Activated CD4-positive, alpha-beta T cell treated with anti-CD3 and anti-CD28 coated beads, Interleukin-2, amount 50 U/mL, for 24 hours (primary cell): Measurements from ENCODE around the gene FBXW8.

Source experiments
- DNase-seq, 2 donors: peaks; one replicate each; pipeline ENCODE4 v3.0.0-alpha.2; 2020; ENCODE audit warnings: low read depth in 1 of 2, low spot score in 1 of 2

The FBXW8 gene

DNA sequence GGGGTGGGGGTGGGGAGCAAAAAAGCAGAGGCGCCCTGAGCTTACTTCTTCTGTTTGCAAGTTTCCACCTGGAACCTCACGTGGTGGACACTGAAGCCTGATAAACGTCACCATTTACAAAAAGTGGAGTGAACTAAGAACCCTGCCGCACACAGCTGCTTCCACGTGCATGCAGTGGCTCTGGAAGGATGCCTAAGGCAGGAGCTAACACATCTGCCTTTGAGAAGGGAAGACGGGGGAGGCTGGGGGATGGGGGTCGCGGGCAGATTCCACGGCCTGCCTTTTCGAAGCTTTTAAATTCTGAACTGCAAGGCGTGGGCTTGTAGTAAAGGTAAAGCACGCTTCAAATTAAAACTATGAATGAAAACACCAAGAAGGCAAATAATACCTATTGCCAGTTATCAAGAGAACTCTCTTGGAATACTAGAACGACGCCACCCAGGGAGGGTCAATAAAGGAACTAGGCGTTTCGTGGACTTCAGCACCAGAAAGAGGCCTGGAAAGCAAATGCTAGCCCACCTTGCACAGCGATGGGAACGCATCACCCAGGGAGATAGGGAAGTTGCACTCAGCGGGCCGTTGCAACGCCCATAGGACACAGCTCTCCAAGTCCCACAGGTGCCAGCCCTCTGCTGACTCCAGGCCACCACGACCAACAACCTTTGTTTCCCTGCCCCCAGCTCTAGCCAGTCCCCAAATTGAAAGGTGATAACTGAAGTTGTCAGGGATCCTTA, 126.7 kb downstream of the FBXW8 start:
- no peak for DNase-seq

DNA sequence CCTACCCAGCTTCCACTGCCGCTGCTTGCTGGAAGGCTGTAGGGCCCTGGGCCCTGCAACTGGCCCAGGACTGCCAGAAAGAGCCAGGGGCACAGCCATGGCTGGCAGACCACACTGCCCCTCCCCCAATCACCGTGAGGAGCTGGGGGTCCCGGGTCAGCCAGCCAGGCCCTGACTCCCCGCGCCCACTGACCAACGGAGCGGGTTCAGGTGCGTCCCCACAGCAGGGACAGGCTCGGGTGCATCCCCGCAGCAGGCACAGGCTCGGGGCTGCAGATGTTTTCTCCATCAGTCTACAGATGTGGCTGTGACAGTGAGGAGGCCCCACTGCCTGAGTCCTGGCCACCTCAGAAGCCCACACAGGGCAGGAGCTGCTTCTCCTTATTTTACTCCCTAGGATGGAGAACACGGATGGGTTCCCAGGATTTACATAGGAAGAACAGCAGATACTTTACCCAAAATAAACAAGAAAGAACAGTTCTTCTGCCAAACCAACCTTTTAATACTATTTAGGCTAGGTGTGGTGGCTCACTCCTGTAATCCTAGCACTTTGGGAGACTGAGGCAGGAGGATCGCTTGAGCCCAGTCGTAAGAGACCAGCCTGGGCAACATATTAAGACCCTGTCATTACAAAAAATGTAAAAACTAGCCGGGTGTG, 127.4 kb downstream of the FBXW8 start:
- no peak for DNase-seq

DNA sequence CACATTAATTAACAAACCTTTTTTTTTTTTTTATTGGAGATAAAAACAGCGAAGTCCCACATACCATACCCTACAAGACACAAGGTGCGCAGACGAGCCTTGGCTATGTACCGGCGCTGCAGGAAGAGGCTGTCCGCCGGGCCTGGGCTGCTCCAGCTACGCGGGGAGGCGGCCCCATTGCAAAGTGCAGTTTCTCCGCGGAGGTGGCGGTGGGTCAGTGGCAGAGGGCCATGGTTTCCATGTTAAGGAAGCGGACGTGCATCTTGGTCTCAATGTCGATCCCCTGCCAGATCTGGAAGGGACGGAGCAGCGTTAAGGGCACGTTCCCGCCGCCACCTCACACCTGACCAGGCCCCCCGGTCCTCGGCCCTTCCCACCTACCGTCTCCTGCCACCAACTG, 128.2 kb downstream of the FBXW8 start:
- no peak for DNase-seq

DNA sequence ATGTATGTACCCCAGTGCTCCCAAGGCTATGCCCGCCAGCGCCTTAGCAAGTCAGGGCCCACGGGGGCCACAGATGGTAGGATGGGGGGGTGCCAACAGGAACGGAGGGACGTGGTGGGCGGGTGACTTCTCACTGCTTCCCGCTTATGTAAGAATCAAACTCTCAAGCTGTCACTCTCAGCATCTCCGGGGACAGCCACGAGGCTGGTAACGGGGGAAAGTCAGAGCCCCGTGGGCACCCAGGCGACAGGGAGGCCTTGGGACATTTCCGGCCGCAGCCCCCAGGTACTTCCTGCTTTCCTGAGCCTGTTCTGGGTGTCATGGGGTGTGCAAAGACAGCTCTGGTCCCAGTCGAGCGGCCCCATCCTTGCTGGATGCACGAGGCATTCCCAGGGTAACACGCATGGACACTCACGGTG, 129.2 kb downstream of the FBXW8 start:
- DNase-seq = no peak

DNA sequence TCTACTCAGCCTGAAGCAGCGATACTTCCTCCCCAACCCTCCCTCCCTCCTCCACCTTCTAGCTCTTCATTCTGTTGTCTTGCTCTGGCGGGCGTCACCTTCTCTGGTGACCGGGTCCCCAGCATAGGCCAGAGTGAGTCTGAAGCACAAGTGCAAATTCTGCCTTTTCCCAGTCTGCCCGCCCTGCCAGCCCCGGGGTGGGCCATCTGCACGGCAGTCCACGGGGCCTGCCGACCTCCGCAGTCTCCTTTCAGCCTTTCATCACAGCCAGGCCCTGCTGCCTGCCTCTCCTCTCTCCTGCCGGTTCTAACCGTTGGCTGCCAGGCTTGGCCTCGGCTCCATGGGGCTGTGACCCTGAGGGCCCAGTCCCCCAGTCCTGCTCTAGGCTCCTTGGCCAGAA, 129.7 kb downstream of the FBXW8 start:
- no peak for DNase-seq

DNA sequence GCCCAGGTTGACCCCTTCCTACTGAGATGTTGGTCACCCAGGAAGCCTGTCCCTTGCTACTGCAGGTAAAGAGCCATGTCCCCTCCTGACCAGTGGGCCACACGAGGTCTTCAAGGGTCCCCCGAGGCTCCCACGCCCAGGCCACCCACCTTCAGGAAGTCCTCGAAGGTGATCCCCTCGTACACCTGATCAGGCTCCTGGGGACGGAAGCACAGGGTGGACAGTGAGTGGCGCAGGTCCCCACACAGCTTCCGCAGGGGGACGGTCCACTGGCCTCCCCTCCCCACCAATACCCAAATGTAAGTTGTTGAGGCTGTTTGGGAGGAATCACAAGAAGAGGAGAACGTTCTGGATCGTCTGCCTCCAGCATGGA, 131.0 kb downstream of the FBXW8 start:
- no peak for DNase-seq

DNA sequence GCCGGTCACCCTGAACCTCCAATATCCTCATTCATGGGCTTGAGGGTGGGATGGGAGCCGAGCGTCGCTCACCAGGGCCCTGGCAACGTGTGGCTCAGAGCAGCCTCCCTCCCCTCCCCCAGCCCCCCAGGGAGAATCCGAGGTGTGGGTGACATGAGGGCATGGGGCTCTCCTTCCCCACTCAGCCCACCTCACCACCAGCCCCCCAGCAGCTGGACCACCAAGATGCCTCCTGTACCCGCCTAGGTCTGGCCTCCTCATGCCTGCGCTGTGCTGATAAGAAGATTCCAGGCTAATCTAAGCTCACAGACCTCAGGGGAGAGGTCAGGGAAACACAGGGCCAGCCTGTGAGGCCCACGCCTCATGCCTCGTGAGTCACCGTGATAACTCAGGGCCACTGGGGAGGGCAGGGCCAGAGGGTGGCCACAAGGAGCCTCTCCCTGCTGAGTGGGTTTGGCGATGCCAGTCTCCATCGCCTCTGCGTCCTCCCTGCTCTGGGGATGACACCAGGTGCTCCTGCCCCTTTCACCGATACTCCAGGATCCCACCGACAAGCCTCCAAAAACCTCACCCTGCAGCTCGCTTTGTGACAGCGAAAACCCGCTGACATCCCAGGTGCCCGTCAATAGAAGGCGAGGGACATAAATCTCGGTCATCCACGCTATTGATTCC, 131.6 kb downstream of the FBXW8 start:
- DNase-seq = no peak

DNA sequence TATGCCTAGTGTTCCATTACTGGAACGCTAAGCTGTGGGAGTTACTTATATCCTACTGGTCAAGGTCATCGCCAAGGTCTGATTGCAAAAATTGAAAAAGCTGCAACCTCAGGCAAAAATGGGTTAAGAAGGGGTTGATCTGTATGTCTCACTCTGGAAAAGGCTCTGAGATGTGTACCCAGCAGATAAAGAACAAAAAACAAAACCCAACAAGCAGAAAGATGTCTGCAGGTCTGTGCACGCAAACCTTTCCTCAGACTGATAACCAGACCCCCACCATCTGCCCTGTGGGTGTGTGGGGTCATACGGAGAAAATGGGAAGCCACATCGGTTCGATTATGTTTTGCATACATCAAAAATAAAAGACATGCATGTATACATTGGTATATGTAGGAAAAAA, 132.1 kb downstream of the FBXW8 start:
- no peak for DNase-seq

DNA sequence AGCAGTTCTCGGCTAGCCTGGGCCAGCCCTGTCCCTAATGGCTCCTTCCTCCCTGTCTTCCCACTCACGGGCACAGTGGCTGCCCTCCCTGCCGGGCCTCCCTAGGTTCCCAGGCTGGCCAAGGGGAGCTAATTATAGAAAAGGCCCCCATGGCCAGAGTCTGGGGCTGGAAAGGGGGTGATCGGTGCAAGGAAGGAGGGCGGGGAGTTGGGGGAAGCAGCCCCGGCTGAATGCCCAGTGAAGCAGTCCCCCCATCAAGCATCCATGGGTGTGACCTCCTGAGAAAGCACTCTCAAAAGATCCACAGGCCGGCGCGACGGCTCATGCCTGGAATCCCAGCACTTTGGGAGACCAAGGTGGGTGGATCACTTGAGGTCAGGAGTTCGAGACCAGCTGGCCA, 133.6 kb downstream of the FBXW8 start:
- DNase-seq = no peak

DNA sequence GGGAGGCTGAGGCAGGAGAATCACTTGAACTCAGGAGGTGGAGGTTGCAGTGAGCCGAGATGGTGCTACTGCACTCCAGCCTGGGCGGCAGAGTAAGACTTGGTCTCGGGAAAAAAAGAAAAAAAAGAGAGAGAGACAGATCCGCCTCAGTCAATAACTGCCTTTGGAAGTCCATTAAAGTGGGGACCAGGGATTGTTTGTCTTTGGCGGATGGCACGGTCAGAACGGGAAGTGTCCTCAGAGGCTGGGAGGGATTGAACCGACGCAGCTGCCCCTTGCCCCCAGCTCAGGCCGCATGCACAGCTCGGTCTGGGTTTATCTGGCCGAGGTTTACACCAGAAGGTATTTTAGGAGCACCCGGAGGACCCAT, 134.0 kb downstream of the FBXW8 start:
- DNase-seq = no peak

DNA sequence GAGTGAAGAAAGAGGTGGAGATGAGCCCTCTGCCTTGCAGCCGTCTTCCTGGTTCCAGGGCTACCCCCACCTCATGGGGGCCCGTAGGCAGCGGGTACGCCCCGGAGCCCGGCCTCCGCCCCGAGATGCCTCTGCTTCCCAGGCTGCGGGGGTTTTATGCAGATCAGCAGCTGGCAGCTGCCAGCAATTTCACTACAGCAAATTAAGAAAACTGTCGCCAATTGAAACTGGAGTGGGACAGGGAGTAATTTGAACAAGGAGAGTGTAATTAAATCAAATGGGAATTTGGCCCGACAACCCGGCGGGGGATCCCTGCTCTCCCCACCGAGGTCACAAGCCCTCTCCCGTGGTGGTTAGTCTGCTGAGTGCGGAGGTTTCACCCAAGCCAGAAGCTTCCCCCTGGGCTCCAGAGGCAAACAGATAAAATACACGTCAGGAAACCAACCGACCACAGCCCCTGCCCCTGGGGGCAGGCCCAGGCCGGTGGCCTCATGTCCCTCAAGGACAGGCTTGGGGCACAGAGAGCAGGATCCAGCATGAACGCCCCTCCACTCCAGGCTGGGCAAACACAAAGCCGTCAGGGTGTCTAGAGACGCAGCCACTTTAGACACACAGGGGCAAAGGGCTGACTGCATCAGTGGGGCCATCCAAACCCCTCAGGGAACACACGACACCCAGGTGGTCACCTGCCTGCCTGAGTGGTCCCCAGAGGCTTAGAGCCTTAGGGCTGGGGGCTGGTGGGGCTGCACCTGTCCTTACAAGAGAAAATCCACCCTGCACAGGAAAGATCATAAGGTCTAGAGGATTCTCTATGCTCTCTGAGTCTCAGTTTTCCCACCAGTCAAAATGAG, 134.6 kb downstream of the FBXW8 start:
- no peak for DNase-seq

DNA sequence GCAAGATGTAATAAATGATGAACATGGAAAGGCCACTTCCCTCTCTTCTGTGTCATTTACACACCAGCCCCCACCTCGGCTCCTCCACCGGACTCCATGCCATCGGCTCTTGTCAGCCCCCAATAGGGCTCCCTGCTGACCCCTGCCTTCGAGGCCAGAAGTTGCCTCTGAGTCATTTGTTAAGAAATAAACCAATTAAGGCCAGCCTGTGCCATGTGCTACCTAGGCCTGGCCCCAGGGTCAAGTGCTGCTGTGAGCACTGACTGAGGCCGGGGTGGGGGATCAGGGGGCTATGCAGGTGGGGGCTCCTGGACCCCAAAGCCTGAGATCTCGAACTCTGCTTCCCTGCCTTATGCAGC, 135.2 kb downstream of the FBXW8 start:
- no peak for DNase-seq

DNA sequence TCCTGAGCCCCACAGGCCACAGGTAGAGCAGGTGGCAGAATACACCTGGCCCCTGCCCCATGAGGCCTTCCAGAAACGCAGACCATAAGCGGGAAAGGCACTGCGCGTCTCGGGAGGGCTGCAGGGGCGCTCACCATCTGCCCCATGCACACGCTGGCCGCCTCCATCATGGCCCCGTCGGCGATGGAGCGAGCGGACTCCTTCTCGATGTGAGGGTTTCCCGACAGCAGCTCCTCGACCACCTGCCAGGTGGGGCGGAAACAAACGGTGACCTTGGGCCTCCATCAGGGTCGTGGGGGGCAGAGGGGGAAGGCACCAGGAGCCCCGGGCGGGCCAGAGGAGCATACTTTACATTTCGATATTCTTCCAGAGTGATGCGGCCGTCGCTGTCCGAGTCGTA, 135.7 kb downstream of the FBXW8 start:
- DNase-seq = no peak

DNA sequence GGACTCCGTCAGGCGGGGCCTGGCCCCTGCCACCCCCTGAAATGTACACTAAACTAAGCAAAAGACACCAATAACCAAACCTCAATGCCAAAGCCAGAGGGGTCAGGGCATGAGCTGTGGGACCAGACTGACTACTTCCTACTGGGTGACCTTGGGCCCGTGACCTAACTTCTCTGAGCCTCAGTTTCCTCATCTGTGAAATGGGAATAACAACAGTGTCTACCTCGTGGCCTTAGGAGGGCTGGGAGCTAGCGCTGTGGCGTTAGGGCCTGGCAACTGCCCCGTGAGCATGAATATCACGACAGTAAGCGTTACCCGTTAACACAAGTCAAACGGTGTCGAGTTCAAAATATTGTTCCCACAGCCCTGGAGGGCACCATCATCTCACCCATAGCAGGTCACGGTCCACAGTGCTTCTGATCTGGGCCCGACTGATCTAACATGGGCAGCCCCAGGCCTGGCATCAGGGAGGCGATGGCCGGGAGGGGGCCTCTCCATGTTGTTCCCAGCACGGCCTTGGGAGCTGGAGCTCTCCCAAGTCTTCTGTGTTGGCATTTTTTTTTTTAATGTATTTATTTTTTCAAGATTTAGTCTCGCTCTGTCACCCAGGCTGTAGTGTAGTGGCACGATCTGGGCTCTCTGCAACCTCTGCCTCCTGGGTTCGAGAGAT, 136.2 kb downstream of the FBXW8 start:
- no peak for DNase-seq

DNA sequence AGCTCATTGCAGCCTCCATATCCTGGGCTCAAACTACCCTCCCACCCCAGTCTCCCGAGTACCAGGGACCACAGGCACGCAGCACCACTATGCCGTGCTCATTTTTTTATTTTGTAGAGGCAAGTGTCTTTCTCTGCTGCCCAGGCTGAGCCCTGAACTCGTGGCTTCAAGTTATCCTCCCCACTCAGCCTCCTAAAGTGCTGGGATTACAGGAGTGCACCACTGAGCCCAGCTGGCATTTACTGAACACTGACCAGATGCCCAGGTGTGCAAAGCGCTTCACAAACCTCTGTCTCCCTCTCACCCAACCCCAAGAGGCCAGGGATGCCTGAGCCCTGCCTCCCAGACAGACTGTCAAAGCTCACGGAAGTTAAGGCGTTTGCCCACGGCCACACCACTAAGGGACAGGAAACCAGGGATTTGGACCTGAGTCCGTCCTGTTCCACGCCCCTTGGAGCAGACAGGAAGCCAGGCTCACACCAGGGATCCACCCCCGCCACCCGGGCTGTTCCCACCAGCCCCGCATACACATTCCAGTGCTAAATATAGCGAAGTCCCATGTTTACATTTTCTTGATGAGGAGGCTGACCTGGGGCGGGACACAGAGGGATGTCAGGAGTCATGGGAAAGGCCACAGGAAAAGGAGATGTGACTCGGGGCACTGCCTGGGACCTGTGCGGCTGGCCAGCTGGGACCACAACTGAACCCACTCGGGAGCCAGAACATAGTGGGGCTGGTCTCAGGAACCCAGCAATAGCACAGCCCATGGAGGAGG, 137.2 kb downstream of the FBXW8 start:
- DNase-seq = no peak

DNA sequence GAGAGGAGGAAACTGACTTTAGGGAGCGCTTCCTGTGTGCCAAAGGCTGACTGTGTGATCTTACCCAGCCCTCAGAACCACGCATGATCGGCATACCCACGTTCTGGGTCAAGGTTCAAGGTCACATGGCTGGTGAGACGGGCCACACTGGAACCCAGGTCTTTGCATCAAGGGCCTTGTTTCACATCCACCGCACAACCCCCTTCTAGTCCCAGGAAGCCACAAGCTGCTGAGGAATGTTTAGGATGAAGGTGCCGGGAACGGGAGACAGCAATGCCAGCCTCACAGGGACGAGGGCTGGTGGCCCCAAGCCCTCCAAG, 137.8 kb downstream of the FBXW8 start:
- DNase-seq = no peak

DNA sequence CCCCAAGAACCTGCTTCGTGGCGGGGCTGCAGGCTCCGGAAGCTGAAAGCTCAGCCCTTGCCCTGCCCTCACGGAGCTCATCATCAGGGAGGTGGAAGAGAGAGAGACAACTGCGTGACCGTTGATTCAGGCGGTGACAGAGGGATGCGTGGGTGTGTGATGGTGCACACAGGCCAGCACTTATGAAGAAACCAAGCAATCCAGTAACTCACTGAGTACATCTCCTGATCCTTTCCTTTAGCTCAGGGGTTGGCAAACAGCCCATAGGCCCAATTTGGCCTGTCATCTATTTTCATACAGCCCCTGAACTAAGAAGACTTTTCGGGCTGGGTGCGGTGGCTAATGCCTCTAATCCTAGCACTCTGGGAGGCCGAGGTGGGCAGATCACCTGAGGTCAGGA, 138.5 kb downstream of the FBXW8 start:
- no peak for DNase-seq

DNA sequence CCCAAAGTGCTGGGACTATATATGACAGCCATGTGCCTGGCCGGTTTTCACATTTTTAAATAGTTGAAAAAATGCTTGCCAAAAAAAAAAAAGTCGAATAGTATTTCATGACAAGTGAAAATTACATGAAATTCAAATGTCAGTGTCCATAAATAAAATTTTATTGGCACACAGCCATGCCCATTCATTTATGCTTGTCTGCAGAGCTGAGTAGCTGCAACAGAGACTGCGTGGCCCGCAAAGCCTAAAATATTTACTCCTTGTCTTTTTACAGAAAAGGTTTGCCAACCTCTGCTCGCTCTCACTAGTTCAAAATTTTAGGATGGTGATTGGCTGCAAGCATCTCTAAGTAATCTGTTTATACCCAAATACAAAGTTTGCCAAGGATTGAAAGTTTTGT, 139.3 kb downstream of the FBXW8 start:
- no peak for DNase-seq

DNA sequence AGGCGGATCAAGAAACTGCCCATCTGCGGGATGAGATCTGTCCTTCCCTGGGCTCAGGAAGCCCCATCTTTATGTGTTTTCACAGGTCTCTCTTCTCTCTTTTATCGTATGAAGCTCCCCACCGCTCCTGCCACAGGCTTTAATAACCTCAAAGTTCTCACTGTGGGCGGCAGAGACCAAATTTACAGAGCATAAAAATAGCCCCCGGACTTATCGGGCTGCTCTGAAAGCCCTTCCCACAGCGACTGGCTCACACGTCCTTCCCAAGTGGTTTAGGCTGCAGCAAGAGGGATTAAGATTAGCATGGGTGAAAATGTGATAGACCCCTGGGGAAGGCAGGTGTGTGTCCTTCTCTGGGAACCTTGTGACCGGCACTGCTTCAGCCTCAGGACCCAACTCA, 140.6 kb downstream of the FBXW8 start:
- DNase-seq = no peak

DNA sequence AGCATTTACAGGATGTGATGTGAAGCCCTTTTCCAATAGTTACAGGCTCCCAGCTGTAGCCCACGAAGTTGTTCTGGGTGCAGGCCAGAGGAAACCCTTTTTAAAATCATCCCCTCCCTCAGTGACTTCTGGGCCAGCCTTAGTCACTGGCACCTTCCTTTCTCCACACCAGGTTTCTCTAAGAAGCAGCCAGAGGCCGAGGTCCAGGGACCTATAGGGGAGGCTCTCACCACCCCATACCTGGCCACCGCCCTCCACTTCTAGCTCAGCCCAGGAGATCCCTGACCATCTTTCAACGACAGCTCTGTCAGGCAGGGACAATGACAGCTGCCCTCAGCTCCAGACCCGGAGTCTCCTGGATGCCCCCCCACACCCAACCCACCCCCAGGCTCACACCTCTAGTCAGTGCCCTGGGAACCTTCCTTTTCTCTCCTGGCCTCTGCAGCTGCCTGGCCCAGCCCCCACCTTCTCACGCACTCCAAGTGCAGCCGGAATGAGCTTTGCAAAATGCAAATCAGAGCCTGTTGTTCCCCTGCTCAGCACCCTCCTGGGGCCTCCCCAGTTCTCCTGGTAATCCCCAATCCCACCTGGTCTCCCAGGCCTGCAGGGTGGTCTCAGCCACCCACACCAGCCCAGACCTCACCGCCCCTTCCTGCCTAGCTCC, 141.8 kb downstream of the FBXW8 start:
- DNase-seq = no peak
